SIG-M5 treated with dmso at 0.1 percent for 504 hours (cell line): ENCODE results near the gene CHKB.

Experiments
- DNase-seq: peaks from one replicate; lab custom pipeline; 2025; ENCODE audit not compliant: unreplicated experiment; lab: John Stamatoyannopoulos, UW

CHKB gene

DNA sequence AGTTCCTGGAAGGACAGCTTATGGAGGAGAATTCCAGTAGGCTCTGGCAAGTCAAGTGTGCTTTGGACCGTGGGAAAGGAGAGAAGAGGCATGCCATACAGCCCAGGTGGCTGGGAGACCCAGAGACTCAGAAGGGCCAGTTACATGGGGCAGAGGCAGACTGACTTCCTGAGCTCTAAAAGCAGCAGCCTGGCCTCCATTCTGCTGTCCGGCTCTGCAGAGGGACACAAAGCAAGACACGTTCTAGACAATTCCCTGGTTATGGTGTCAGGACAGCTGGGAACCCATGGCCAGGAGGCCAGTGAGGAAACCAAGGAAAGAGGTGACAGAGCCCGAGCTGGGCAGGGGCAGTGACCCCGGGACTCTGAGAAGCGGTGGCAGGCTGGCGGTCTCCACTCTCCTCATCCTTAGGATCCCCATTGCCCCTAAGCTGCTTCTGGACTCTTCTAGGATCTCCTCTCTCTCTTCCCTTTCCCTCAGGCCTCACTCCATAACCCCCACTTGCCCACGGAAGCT is 7.2 kb downstream of the CHKB start:
- no peak for DNase-seq

DNA sequence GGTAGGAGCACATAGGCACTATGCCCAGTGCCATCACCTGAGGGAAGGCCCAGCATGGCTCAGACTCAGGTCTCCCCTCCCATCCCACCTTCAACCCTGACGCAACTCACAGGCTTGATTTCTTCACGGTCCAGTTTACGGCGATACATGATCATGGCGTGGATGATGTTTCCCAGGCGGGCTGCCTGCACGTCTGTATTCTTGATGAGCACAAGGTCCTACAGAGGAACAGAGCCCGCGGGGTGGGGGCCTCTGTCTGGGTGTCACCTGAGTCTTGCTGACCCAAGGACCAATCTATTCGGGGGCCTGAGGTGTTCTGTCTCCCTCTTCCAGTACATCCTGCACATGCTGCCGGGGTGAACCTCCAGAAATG is 8.3 kb downstream of the CHKB start:
- DNase-seq, result no peak

DNA sequence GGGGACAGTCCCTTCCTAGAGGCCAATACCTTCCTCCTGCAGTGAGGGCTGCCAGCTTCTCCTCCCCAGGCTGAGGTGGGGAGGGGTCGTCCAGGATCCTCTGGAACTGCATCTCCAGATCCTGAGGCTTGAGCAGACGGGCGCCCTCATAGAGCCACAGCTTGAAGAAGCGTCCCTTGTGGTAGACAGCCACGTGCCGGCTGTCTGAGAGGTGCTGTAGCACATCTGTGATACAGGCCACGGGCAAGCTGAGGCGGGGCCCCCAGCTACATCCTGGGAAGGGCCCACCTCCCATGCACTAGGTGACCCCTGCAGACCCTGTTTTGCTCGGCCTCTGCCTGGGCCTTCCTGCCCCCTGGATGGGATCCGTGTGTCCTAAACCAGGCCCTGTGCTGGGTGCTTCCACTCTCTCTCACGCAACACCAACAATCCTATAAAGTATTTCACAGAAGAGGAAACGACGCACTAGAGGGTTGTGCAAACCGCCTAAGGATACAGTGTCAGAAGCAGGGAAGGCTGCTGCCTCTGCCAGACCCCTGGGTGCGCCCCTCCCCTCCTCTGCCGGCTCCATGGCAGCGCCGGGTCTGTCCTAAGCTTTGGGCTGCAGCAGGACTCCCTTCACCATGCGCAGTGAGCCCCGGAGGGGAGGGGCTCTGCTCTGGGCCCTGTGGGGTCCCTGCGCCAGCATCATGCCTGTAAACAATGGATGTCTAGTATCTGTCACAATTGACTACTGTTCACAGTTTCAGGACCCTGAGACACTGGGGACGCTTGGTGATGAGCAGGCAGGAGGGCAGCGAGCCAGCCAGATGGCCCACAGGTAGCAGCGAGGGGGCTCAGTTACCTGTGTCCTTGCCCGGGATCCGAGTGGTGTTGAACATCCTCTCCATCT is 8.9 kb downstream of the CHKB start:
- DNase-seq, result no peak

DNA sequence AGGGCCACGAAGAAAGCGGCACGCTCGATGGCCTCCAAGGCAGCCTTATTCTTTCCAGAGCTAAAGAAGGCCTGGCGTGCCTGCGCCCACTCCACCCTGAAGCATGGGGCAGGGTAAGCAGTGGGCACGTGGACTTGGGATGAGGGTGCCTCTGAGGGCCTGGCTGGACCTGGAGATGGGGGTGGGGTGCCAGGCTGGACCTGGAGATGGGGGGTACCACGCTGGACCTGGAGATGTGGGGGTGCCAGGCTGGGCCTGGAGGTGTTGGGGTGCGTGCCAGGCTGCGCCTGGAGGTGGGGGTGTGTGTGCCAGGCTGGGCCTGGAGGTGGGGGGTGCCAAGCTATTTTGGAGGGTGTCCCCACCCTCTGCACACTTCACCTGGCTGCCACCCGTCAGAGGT is 9.7 kb downstream of the CHKB start:
- DNase-seq, result no peak

DNA sequence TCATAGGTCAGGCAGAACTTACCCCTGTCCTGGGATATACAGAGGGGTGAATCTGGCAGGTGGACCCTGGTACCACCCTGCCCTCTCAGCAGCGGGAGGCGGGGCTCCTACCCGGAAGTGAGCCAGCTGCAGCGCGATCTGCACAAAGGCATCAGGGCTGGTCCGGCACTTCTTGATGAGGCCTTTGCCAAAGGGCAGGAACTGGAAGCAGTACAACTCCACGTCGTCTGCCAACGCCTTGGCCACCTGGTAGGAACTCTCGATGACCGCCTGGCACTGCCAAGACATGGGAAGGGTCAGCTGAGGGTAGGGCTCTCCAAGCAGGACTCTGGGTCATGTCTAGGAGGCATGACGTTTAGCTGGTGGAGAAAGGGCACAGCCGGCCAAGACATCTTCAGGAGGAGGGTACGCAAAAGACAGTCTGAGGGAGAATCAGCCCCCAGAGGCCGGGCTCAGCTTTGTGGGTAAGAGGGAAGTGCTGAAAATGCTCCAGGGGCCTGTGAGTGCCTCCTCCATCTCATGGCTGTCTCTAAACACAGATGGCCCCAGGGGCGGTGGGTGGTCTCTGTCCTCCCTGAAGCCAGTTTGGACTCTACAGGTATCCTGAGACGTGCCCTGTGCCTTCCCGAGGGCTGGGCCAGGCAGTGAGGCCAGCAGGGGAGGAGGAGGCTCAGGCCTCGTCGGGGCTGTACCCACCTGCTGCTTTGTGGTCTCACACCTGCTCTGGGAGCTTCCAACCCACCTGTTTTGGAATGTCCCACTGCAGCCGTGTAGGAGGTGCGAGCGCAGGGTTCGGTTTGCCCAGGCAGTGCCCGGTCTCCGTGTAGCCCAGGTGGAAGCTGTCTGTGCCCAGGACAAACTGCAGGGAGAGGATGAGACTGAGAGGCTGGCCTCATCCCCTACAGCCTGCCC is 11.1 kb downstream of the CHKB start:
- DNase-seq, result no peak

DNA sequence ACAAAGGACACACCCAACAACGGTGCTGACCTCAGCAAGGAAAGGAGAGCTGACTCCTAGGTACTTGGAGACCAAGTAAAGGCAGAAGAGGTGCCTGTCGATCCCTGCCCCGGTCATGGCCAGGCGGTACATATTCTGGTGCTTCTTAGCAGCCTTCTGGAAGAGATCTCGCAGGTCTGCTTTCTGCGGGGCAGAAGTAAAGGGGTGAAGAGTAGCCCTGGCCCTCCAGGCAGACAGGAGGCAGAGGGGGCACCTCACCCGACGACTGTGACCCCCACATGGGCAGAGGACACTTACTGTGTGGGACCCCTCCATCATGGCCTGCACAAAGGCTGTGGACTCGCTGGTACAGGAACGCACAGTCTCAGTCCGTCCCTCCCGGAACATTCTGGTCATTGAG is 11.8 kb downstream of the CHKB start:
- no peak for DNase-seq

DNA sequence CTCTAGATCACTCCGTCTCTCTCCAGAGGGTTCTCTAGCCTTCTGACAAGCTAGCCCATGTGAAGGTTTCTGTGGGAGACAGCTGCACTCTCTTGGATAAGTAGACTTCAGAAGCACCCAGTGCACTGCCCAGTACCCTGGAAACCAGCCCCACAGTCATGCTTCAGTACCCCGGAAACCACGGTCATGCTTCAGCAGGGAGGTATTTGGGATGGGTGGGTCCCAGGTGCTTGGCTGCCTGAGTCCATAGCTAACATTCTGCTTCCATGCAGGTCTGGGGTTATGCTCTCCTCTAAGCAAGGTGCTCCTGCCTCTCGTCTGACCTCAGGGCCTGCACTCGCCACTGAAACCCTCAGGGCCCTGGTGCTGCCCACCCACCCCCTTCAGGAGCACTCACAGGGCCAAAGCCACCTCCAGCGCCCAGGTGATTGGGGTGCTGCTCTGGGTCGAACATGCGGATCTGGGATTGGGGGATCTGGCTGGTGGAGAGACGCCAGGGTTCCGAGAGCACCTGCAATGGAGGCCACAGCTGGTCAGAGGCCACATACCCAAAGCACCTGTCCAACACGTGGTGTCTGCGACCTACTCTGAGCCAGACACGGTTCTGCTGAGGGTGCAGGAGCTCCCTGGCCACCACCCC is 12.6 kb downstream of the CHKB start:
- DNase-seq, result no peak

DNA sequence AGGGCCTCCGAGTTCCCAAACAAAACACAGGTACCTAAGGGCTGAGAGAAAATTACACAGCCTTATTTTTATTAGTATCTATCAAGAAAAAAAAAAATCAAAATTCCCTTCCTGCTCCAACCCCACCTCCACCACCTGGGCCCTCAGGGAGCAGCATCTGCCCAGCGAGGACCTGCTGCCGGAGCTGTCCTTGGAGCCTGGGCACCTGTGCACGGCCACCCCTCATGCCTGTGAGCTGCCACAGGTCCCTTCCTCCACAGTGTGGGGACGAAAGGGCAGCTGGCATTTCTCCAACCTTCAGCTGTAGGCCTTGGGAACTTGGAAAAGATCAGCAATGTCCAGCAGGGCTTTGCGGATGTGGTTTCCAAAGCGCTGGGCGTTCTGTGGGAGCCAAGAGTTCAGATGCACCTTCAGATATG is 13.6 kb downstream of the CHKB start:
- no peak for DNase-seq

DNA sequence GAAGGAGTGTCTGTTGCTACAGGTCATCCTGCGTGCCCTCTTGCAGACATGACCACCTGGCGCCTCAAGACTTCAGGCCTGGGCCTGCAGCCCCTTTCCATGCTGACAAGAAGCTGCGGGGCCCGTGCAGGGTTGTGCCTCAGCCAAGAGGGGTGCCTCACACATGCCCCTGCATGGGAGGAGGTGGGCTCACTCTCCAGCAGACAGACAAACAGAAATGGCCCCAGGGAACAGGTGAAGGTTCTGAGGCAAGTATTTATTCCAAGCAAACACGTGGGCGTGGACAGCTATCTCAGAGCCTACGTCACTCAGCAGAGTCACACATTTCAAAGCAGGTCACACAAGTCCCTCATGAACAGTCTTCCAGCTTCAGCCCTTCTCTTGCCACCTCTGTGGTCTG is 14.0 kb downstream of the CHKB start:
- peak; percentile 17 for DNase-seq

DNA sequence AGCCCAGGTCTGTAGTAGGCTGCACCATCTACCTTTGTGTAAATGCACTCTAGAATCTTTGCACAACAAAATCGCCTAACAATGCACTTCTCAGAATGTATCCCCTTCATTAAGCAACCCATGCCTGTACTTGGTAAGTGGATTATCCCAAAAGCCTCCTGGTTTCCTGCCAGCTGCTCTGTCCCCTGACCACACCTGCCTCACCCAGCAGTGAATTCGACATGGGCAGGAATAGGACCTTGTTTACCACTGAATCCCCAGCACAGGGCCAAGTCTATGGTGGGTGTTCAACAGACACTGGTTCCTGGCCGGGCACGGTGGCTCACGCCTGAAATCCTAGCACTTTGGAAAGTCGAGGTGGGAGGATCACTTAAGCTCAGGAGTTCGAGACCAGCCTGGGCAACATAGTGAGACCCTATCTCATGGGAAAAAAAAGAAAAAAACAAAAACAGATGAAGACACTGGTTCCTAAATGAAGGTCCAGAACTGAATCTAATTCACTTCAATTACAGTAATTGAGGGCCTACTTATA is 14.9 kb downstream of the CHKB start:
- DNase-seq, result no peak

DNA sequence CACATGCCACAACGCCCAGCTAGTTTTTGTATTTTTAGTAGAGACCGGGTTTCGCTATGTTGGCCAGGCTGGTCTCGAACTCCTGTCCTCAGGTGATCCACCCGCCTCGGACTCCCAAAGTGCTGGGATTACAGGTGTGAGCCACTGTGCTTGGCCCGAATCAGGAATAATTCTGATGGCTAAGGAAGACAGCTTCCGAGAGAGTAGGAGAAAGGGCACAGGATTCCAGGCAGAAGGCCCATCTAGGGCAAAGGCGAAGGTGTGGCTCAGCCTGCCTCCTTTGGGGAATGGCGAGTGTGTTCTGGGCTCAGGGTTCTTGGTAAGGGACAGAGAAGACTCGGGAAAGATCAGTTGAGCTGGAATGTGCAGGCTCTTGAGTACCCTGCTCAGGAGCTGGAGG is 18.4 kb downstream of the CHKB start:
- no peak for DNase-seq

DNA sequence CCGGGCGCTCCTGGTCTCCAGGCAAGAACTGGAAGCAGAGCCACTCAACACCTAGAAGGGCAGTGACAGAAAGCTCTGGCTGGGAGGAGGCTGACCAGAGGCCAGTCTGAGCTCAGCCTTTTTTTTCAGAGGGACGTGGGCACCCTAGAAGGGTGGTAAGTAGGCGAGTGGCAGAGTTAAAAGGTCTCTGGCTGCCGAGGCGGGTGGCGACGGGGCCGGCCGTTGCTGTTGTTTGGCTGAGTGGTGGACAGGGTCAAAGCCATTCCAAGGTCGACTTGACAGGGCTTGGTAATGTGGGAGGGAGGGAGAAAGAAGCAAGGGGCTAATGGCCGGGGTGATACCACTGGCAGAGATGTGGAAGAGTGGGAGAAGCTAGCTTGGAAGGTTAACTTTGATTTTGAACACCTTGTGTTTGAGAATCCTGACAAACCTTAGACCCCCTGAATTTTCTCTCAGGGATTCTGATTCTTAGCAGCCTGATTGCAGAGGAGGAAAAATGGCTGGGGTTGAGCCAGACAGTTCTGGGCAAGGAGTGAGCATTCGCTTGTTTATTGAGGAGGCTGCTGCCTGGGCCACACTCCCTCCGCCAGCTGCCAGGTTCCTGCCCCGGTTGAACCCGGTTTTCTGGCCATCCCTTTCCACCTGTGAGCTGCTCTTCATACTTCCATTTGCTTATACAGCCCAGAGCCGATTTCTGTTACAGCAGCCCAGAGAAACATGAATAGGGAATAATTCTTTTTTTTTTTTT is 19.1 kb downstream of the CHKB start:
- no peak for DNase-seq

DNA sequence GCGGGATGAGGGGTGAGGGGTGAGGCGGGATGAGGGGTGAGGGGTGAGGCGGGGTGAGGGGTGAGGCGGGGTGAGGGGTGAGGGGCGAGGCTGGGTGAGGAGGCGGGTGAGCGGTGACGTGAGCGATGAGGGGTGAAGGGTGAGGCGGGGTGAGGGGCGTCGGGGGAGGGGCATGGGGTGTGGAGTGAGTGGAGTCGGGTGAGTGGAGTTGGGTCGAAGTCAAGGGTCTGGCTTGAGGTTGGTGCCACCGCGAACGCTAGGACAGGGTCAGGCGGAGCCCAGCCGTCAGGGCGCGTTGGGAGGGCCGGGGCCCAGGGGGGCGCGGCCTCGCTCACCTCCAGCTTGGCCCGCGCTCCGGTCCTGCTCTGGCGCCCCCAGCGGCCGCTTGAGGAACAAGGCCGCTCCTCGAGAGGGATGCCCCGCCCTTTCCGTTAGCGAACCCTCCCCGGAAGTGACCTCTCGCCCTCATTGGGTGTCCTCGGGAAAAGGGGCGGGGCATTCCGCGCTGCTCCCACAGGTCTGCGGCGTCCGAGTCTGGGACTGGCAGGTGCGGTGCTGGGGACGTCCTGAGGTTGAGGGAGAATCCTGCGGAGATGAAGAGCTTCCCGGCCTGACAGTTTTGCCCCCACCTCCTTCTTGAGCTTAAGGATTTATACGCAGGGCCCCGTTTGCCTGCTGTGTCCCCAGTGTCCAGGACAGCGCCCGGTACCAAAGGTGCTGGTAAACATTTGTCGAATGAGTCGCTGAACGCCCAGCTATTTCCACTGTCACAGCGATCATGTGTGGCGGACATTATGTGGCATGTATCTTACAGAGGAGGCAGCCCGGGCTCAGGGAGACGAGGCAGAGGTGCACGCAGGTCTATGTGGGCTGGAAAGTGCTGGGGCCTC is 19.9 kb downstream of the CHKB start, which contains the start of gene SYCE3:
Gene SYCE3 (minus strand): TSS at position 397 of the 890 bp plus-strand sequence. CDS start 6,514 bp downstream, outside the sequence.
- peak; percentile 90 for DNase-seq

DNA sequence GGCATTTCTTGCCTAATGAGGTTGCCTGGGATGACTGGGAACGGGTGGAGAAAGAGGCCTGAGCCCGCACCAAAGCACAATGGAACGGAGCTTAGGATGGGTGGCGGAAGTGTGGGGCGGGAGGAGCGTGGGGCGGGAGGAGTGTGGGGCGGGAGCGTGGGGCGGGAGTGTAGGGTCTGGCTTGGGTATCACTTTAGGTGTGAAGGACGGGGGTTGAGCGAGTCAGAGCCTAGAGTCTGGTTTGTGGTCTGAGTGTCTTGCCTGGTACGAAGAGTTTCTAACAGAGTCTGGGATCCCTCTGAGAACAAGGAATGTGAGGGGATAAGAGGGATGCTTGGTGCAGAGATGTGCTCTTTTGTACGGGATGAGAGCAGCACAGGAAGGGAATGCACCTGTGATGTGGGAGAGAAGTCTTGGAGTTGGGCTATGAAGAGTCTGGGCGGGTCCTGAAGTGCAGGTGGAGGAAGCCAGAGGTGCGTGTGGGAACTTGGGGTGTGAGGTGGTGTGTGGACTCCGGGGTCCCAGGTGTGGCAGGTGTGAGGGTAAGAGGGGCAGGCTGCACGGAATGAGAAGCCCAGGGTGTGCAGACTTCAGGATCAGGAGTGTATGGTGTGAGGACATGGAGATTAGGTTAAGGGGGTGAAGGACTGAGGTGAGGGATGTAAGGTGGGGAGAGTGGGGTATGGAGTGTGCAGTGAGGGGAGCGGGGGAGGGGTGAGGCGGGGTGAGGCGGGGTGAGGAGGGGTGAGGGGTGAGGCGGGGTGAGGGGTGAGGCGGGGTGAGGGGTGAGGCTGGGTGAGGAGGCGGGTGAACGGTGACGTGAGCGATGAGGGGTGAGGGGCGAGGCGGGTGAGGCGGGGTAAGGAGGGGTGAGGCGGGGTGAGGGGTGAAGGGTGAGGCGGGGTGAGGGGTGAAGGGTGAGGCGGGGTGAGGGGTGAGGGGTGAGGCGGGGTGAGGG is 21.0 kb downstream of the CHKB start:
- DNase-seq, result no peak

DNA sequence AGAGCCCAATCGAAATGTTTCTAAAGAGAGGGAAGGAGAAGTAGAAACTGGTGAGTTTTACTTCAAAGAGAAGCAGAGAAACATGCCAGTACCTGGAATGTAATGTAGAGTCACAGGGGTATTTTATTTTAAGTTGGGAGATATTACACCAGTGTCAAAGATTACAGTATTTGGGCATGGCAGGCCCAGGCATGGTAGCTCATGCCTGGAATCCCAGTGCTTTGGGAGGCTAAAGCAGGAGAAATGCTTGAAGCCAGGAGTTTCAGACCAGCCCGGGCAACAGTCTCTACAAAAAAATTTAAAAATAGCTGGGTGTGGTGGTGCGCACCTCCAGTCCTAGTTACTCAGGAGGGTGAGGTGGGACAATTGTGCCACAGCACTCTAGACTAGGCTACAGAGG is 22.6 kb downstream of the CHKB start:
- no peak for DNase-seq

DNA sequence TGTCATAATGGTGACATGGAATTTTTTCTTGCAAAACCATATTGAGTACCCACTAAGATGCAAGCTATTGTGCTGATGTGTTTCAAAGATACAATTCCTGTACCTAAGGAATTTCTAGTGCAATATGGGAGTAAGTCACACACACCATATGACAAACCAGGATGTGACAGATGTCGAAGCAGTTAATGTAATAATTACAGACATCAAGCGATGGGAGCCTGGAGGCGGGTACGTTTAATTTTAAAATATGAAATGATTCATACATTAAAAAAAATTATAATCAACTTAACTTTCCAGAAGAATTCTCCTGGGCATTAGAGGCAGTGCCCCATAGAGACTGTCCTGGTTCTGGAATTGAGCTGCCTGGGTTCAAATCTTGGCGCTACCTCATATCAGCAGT is 25.9 kb downstream of the CHKB start:
- no peak for DNase-seq

DNA sequence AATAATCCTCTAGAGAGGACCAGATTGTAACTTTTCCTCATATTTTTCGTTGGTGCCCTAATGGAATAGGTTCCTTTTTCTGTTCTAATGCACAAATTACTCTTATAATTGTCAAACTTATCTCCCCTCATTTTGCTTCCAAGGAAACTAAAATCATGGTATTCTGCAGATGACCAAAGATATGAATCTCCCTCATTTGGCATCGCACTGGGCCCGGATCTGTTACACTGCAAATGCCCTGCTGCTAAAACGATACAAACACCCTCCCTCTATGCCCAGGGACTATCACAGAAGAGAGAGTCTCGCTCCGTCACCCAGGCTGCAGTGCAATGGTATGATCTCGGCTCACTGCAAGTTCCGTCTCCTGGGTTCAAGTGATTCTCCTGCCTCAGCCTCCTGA is 29.3 kb downstream of the CHKB start:
- DNase-seq, result no peak

DNA sequence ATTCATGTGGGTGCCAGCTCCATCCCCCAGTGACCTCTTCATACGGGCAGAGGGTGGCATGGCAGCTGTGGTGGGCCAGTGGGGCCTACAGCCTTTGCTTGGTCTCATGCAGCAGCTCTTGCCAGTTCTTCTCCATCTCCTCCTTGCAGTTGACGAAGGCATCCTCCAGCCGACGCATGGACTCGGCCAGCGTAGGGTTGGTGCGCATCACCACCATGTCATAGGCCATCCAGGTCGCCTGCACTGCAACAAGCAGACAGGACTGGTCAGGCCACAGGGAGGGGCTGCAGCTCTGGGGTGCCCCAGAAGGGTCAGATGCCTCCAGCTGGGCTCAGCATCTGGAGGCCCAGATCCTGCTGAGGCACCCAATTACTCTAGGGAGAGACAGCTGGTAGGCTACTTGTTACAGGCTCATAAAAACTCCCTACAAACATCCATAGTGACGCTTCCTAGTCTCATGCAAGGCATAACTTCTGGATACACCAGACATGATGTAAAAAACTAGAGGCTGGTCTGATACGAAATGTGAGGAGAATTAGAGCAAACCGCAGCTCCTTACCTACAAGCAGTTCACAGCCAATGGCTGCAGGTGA is 31.4 kb downstream of the CHKB start:
- DNase-seq, result no peak
